T-helper 17 cell (primary cell): ENCODE results near the gene PDGFRB. TPM values are rescaled to one million over a fixed set of nuclear protein-coding genes. Genes with fewer than 3 reads are reported as not detected.

Source experiments
- ATAC-seq: fragments of 150-1000 bp; cut with Tn5 transposase; 2 replicates; pipeline ENCODE4 v1.10.0; 2021; ENCODE audit warnings: mild to moderate bottlenecking, moderate library complexity
- DNase-seq, 3 donors: peaks; one replicate each; pipeline versions ENCODE4 v3.0.0 to v3.0.0-alpha.2; 2020 to 2021
- H3K9me3 ChIP-seq: one replicate; pipeline ENCODE4 v1.7.0; 2013; ENCODE audit warnings: low read length, mild to moderate bottlenecking; ENCODE audit not compliant: control insufficient read depth, poor library complexity, severe bottlenecking
- H3K27ac Mint-ChIP-seq: one replicate; pipeline ENCODE4 v1.8.0; 2022; ENCODE audit warnings: mild to moderate bottlenecking, moderate library complexity, mixed read lengths
- H3K27me3 Mint-ChIP-seq: one replicate; pipeline ENCODE4 v1.8.0; 2022; ENCODE audit warnings: mixed read lengths
- H3K36me3 Mint-ChIP-seq: one replicate; pipeline ENCODE4 v1.8.0; 2022; ENCODE audit warnings: low read depth, mixed read lengths
- H3K4me1 Mint-ChIP-seq: one replicate; pipeline ENCODE4 v1.8.0; 2022; ENCODE audit warnings: mild to moderate bottlenecking, mixed read lengths
- H3K4me3 Mint-ChIP-seq: one replicate; pipeline ENCODE4 v1.8.0; 2022; ENCODE audit warnings: mild to moderate bottlenecking, moderate library complexity, mixed read lengths
- total RNA-seq, 4 donors: library from RNA in 2 of 4; stranded (reverse) in 2 of 4; gene quantifications; one replicate each; pipeline ENCODE4 v1.2.3 and lab custom pipeline; 2022 to 2026

PDGFRB gene
- total RNA-seq (under 1 TPM in 1 of 2 donors, not detected in 1; 0.57 TPM), total RNA-seq (lab: John Stamatoyannopoulos, UW) (0 to 0.12 reads per million in 2 donors)

GRCh38 chr5:150155258-150156026 lies at the start of gene PDGFRB:
Gene PDGFRB (minus strand): TSS chr5:150155845. CDS start chr5:150137047, 18,798 bp downstream.
- peaks cover 44% of the 10 kb centered on the region for H3K27me3 Mint-ChIP-seq
- H3K27ac Mint-ChIP-seq = peak within 1 kb of the TSS; percentile 45
- ATAC-seq = peak; percentile 57
- DNase-seq = no peak
- H3K9me3 ChIP-seq = no peaks in the 10 kb centered on the region
- H3K4me1 Mint-ChIP-seq = peaks cover 9% of the 10 kb centered on the region
- H3K36me3 Mint-ChIP-seq = peaks cover 2% of the 10 kb centered on the region
- peak within 1 kb of the TSS; percentile 89 for H3K4me3 Mint-ChIP-seq

DNA sequence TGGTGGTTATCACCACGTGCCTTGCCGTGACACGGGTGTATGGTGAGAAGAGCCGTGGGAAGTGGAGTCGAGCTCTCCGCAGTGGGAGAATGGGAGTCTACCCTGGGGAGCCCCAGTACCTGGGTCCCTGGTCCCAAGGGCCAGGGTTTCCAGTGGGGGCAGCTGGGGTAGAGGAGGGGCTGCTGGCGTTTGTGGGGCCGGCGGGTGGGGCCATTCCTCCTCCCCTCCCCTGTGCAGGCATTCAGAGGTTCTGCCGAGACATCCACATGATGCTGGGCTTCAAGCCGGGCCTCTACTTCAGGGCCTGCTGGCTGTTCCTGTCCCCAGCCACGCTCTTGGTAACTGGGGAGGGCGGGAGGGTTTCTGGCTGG lies 48.9 kb upstream of the PDGFRB start:
- DNase-seq = no peak
- H3K4me1 Mint-ChIP-seq = peaks cover 5% of the 10 kb centered on the region
- no peak overlapping the region for H3K27ac Mint-ChIP-seq
- peaks cover 36% of the 10 kb centered on the region for H3K27me3 Mint-ChIP-seq
- H3K9me3 ChIP-seq = no peaks in the 10 kb centered on the region
- no peak for ATAC-seq
- no peak overlapping the region for H3K4me3 Mint-ChIP-seq
- H3K36me3 Mint-ChIP-seq = peaks cover 4% of the 10 kb centered on the region

- no peaks in the 10 kb centered on the region for H3K9me3 ChIP-seq
- no peak overlapping the region for H3K27ac Mint-ChIP-seq
- H3K27me3 Mint-ChIP-seq = peaks cover 30% of the 10 kb centered on the region
- ATAC-seq = no peak
- H3K4me3 Mint-ChIP-seq = no peak overlapping the region
- no peak for DNase-seq
- H3K4me1 Mint-ChIP-seq = peaks cover under 1% of the 10 kb centered on the region
- H3K36me3 Mint-ChIP-seq = peaks cover 4% of the 10 kb centered on the region
These were observed 48.4 kb upstream of the PDGFRB start for GRCh38 chr5:150203832-150204589.

DNA sequence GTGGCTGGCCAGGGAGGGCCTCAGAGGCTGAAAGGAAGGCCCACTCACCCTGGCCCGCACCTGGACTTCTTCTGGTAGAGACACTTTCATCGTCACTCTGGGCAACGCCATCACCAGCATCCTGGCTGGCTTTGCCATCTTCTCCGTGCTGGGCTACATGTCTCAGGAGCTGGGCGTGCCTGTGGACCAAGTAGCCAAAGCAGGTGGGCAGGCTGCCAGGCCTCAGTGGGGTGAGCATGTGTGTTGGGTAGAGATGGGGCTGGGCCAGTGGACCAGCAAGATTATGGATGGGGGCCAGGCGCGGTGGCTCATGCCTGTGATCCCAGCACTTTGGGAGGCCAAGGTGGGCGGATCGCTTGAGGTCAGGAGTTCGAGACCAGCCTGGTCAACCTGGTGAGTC lies 46.9 kb upstream of the PDGFRB start:
- no peak overlapping the region for H3K4me3 Mint-ChIP-seq
- peaks cover 26% of the 10 kb centered on the region for H3K27me3 Mint-ChIP-seq
- DNase-seq (no peak), ATAC-seq (no peak)
- no peaks in the 10 kb centered on the region for H3K9me3 ChIP-seq
- H3K36me3 Mint-ChIP-seq = no peaks in the 10 kb centered on the region
- H3K4me1 Mint-ChIP-seq = no peaks in the 10 kb centered on the region
- no peak overlapping the region for H3K27ac Mint-ChIP-seq

DNA sequence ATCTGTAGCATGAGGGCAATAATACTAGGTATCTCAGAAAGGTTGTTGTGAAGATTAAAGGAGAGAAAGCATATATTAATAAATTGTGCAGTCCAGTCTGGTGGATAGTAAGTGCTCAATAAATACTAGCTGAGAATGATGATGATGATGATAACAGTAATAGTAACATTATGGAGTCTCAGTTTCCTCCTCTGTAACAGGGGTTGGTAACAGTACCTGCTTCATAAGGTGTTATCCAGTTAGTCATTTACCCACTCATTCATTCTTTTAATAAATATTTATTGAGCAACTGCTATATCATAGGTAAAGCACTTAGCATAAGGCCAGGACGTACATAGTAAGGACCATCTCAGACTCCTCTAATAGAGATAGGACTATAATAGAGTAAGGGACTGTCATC lies 41.8 kb upstream of the PDGFRB start:
- Mint-ChIP-seq H3K36me3 (peaks cover 2% of the 10 kb centered on the region), H3K4me3 (no peak overlapping the region), H3K27me3 (peaks cover 47% of the 10 kb centered on the region), H3K4me1 (no peaks in the 10 kb centered on the region), H3K27ac (no peak overlapping the region)
- DNase-seq (no peak), ATAC-seq (no peak)
- no peaks in the 10 kb centered on the region for H3K9me3 ChIP-seq

GRCh38 chr5:150196986-150197385 lies 41.3 kb upstream of the PDGFRB start:
- Mint-ChIP-seq H3K27me3 (peaks cover 47% of the 10 kb centered on the region), H3K36me3 (peaks cover 2% of the 10 kb centered on the region), H3K4me3 (no peak overlapping the region), H3K27ac (no peak overlapping the region), H3K4me1 (no peaks in the 10 kb centered on the region)
- no peak for ATAC-seq
- DNase-seq = no peak
- H3K9me3 ChIP-seq = no peaks in the 10 kb centered on the region

GRCh38 chr5:150196514-150196913 lies 40.9 kb upstream of the PDGFRB start:
- Mint-ChIP-seq H3K27ac (no peak overlapping the region), H3K4me3 (no peak overlapping the region), H3K27me3 (peaks cover 51% of the 10 kb centered on the region), H3K36me3 (peaks cover 2% of the 10 kb centered on the region), H3K4me1 (no peaks in the 10 kb centered on the region)
- ATAC-seq (no peak), DNase-seq (no peak)
- no peaks in the 10 kb centered on the region for H3K9me3 ChIP-seq

- DNase-seq (no peak), ATAC-seq (no peak)
- Mint-ChIP-seq H3K4me1 (no peaks in the 10 kb centered on the region), H3K27ac (no peak overlapping the region), H3K27me3 (peaks cover 57% of the 10 kb centered on the region), H3K4me3 (no peak overlapping the region), H3K36me3 (peaks cover 2% of the 10 kb centered on the region)
- H3K9me3 ChIP-seq = no peaks in the 10 kb centered on the region
These were observed 40.3 kb upstream of the PDGFRB start for GRCh38 chr5:150195736-150196485.

DNA sequence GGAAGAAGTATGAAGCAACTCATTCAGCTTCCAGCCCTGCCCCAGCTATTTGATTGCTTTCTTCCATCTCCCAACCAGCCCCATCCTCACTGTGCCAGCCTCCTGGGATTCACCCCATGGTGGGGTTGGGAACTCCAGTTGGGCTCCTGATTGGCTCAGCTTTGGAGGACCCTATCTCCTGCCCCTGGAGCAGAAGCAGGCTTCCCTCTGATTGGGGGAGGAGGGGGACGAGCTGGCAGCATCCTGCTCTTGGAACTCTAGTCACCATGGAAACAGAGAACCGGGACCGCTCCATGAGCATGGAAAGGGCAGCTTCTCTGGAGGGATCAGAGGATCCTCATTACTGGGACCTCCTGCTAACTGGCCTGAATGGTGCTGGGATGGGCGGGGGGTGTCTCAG lies 36.8 kb upstream of the PDGFRB start:
- H3K36me3 Mint-ChIP-seq = peaks cover 2% of the 10 kb centered on the region
- H3K4me1 Mint-ChIP-seq = no peaks in the 10 kb centered on the region
- ATAC-seq (no peak), DNase-seq (no peak)
- H3K4me3 Mint-ChIP-seq = no peak overlapping the region
- peaks cover 61% of the 10 kb centered on the region for H3K27me3 Mint-ChIP-seq
- H3K9me3 ChIP-seq = no peaks in the 10 kb centered on the region
- no peak overlapping the region for H3K27ac Mint-ChIP-seq

DNA sequence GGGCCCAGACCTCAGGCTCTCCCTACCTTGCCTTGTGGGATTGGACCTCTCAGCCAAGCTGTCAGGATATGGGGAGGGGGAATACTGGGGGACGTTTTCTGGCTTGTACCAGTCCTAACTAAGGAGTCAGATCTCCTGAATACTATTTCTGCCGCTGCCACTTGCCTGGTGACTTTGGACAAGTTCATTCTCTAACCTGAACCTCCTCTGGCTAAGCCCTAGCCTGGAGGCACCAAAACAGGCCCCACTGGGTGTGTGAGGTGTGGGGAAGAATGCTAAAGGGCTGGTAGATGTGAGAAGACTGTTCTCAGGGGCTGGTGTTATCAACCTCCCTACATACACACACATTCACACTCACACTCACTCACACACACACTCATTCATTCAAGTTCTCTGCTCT lies 35.3 kb upstream of the PDGFRB start:
- no peak overlapping the region for H3K27ac Mint-ChIP-seq
- H3K36me3 Mint-ChIP-seq = no peaks in the 10 kb centered on the region
- ATAC-seq (no peak), DNase-seq (no peak)
- no peak overlapping the region for H3K4me3 Mint-ChIP-seq
- H3K4me1 Mint-ChIP-seq = no peaks in the 10 kb centered on the region
- H3K27me3 Mint-ChIP-seq = peaks cover 60% of the 10 kb centered on the region
- no peaks in the 10 kb centered on the region for H3K9me3 ChIP-seq

DNA sequence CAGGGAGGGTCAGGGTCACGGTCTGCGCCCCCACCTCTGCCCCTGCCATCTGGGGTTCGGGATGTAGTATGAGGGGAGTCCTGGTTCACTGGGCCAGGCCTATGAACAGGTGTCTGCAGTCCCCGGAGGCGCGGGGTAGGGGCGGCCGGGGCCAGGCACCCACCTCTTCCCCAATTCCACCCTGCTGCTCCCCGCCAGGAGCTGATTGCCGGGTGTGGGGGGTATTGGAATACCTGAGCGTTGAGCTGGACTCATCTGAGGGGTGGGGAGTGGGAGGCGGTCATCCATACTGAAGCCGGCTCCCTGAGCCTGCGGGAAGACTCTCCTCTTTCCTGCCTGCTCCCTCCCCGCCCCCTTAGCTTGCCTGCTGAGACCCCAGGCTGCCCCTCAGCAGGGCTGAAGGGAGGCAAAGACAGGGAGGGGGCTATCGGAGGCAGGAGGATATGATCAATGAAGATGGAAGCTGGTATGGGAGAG lies 34.9 kb upstream of the PDGFRB start:
- no peak overlapping the region for H3K27ac Mint-ChIP-seq
- no peak overlapping the region for H3K4me3 Mint-ChIP-seq
- DNase-seq (no peak), ATAC-seq (no peak)
- H3K4me1 Mint-ChIP-seq = no peaks in the 10 kb centered on the region
- peaks cover 60% of the 10 kb centered on the region for H3K27me3 Mint-ChIP-seq
- H3K36me3 Mint-ChIP-seq = no peaks in the 10 kb centered on the region
- no peaks in the 10 kb centered on the region for H3K9me3 ChIP-seq

- Mint-ChIP-seq H3K4me3 (no peak within 1 kb of the TSS), H3K27me3 (peaks cover 57% of the 10 kb centered on the region), H3K4me1 (no peaks in the 10 kb centered on the region), H3K36me3 (no peaks in the 10 kb centered on the region), H3K27ac (no peak within 1 kb of the TSS)
- no peak for ATAC-seq
- DNase-seq = no peak
- no peaks in the 10 kb centered on the region for H3K9me3 ChIP-seq
These were observed 34.3 kb upstream of the PDGFRB start, which contains the start of gene SLC6A7 for GRCh38 chr5:150189728-150190502. Gene SLC6A7 (plus strand): TSS chr5:150190062. CDS start chr5:150190328, 266 bp downstream.
